Effector CD8-positive, alpha-beta T cell (primary cell): ENCODE data around the gene ADARB1.

Source experiments
- DNase-seq: peaks from one replicate; lab custom pipeline; 2025; lab: John Stamatoyannopoulos, UW

Gene ADARB1

GRCh38 chr21:45251635-45252447 lies 177.5 kb downstream of the ADARB1 start:
- no peak for DNase-seq

DNA sequence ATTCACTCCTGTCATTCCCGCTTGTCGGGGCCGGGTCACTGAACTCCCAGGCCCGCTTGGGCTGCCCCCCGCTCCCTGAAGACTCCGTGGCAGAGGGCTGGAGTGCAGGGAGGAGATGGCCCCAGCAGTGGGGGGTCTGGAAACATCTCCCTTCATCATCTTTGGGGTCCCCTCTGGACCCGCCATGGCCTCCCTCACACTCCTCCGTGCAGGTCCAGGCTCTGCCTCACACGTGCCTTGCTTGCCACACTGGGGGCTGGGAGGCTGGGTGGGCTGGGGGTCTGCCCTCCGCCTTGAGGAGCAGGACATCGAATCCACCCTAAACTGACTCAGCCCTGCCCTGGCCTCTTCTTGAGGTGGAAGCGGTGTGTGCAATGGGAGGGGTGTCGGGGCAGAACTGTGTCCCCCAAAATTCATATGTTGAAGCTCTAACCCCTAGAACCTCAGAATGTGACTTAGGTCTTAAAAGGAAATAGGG lies 178.1 kb downstream of the ADARB1 start:
- DNase-seq = no peak

DNA sequence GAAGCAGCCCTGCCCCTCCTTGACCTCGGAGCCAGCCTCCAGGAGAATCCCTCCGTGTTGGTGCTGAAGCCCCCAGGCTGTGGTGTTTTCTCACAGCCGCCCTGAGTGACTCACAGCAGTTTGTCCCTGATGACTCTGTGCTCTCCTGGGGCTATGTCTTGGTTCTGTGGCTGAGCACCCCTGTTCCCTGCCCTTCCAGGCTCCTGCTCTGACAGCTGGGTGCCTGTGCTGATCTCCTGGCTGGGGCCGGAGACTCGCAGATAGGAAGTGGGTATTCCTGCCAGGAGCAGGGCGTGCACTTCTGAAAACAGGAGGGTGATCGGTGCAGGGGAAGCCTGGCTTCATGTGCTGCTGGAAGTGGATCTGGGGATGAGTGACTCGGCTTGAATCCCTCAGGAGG lies 178.8 kb downstream of the ADARB1 start:
- DNase-seq = no peak

DNA sequence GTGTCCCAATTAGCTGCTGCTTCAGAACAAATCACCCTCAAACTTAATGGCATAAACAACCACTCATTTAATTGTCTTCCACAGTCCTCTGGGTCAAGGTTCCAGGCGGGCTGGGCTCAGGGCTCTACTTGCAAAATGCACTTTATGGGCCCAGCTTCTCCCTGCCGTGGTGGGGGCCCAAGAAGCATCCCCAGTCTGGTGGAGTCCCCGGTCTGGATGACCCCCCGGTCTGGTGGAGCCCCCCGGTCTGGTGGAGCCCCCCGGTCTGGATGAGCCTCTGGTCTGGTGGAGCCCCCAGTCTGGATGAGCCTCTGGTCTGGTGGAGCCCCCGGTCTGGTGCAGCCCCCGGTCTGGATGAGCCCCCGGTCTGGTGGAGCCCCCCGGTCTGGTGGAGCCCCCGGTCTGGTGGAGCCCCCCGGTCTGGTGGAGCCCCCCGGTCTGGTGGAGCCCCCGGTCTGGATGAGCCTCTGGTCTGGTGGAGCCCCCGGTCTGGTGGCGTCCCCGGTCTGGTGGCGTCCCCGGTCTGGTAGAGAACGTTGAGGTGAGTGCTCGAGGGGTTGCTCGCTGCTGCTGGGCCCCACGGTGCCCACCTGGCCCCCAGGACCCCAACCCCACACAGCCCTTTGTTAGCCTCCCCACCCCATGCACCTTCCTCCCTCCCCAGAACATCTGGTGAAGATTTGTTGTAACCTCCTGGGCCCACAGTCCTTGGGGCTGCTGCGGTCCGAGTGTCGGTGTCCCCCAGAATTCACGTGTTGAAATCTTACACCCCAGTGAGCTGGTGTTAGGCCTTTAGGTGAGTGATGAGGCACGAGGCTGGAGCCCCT lies 179.5 kb downstream of the ADARB1 start:
- no peak for DNase-seq

DNA sequence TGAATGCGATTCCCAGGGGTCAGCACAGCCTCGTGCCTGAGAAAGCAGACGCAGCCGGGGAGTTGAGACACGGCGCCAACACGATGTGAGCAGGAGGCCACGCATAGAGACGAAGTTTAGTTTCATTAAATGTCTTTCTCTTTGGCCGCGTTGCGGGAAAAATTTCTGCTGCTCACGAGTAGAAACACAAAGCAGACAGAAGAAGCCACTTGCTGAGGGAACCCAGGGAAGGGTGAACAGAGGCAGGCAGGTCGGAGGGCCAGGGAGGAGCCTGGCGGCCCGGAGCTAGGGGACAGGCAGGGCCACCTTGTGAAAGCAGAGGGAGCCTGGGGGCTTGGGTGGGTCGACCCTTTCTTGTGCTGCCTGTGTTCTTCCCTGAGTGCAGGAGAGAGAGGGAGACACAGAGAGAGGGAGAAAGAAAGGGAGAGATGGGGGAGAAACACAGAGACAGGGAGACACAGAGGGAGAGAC lies 180.1 kb downstream of the ADARB1 start:
- no peak for DNase-seq

- no peak for DNase-seq
Measured at GRCh38 chr21:45255381-45256020, 181.1 kb downstream of the ADARB1 start.

- no peak for DNase-seq
Measured at GRCh38 chr21:45256021-45256911, 181.9 kb downstream of the ADARB1 start.

- DNase-seq = no peak
Measured at GRCh38 chr21:45256912-45257672, 182.7 kb downstream of the ADARB1 start.

GRCh38 chr21:45257673-45258341 lies 183.4 kb downstream of the ADARB1 start:
- DNase-seq = no peak

GRCh38 chr21:45258466-45258865 lies 184.1 kb downstream of the ADARB1 start:
- DNase-seq = no peak

- DNase-seq = no peak
Measured at GRCh38 chr21:45259206-45259840, 184.9 kb downstream of the ADARB1 start.

- DNase-seq = no peak
Measured at GRCh38 chr21:45260191-45260825, 185.9 kb downstream of the ADARB1 start.

DNA sequence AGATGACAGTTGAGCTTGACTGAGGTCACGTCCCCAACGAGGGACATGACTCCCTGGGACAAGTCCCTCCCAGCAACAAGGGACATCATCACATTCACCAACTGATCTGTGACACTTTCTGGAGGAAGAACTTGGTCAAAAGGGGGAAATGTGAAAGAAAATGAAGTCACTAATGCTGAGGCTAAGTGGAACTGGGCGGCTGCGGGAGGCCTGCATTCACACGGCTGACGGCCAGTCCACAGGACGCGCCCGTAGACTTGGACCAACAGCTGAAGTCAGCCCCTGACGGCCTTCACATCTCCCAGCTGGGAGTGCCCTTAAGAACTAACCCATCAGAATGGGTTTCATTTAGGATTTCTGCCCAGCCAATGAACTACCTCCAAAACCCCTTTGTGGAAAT lies 186.7 kb downstream of the ADARB1 start:
- no peak for DNase-seq

DNA sequence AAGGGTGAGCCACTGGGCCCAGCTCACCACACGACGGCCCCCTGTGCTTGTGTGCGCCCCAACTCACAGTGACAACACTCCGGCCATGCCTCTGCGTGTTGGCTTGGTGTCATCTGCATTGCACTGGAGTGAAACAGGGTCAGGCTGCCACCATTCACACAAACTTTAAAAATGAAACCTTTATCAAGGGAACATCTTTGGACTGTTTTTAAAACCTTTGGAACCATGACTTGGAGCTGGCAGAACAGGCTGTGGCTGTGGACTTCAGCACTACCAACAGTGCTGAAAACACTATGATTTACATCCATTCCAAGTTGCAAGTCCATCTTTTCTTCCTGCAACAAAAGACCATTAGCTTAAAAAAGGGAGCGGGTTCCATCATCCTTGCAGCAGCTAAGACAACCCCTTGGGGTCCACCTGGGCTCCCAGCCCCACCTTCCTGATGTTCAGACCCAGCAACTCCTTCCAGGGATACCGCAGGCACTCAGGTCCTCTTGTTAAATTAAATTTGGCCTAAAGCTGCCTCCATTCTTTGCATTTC lies 187.7 kb downstream of the ADARB1 start:
- DNase-seq = no peak

DNA sequence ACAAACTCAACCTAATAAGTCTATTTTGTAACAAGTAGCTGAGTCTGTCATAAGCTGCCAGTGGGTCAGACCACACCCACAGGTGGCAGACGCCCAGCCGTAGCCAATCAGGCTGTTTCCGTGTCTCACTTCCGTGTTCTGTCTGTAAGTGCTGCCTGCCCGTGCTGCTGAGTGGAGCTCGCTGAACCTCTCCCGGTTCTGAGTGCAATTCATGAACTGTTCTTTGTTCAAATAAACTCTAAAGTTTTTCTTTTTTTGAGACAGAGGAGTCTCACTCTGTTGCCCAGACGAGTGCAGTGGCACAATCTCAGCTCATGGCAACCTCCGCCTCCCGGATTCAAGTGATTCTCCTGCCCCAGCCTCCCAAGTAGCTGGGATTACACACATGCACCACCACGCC lies 188.2 kb downstream of the ADARB1 start:
- DNase-seq = no peak

DNA sequence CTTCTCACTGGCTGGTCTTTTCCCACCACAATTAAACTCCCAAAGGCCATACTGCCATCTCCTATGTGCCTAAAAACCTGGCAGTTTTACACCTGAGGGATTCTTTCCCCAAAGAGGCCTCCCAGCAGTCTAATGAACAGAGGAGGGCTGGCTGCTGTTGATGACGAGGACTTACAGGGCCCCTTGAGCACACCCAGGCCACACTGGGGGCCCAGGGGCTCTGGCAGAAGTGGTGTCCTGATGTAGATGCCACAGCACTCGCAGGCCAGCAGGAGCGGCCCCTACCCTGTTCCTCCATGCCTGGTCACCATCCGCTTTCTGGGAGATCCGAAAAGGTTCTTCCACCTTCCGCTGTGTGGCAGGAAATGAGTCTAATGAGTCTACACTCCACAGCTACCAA lies 189.2 kb downstream of the ADARB1 start:
- no peak for DNase-seq

- DNase-seq = no peak
Measured at GRCh38 chr21:45264146-45264911, 189.9 kb downstream of the ADARB1 start.

- no peak for DNase-seq
Measured at GRCh38 chr21:45264912-45265515, 190.6 kb downstream of the ADARB1 start.
